ENCODE data around the gene ARGLU1. TPM values are rescaled to one million over a fixed set of nuclear protein-coding genes. Genes with fewer than 3 reads are reported as not detected.

The ARGLU1 gene
- total and polyA plus RNA-seq, 9 of the 15 experiments (the other 6 are each of a cell fraction or from before 2014, with no cell fraction given): 19.3 to 99.9 (median 49.3) TPM

- Histone ChIP-seq H3K4me3 (no peak overlapping the region), H3K27me3 (ENCODE audit: control insufficient read depth in 2 of 2, insufficient read depth in 2 of 2, low read length in 2 of 2) (no peaks in the 10 kb centered on the region), H3K9me1 (ENCODE audit: control insufficient read depth, insufficient read depth, low read length) (no peaks in the 10 kb centered on the region), H2AFZ (ENCODE audit: low read depth, low read length) (no peak overlapping the region), H3K36me3 (ENCODE audit: control insufficient read depth, insufficient read depth, low read length) (no peaks in the 10 kb centered on the region), H3K9me3 (replicated peaks; ENCODE audit: control insufficient read depth, insufficient read depth, low read depth, low read length) (no peaks in the 10 kb centered on the region), H3K4me1 (replicated peaks in 1 of 2; ENCODE audit: control insufficient read depth in 2 of 2, insufficient read depth in 2 of 2, low read length in 2 of 2) (no peaks in the 10 kb centered on the region), H3K9ac (ENCODE audit: insufficient read depth in 1 of 2, low read depth in 2 of 2, low read length in 2 of 2) (no peak overlapping the region), H3K4me2 (ENCODE audit: insufficient read depth, low read length) (no peak overlapping the region), H3K79me2 (ENCODE audit: control insufficient read depth, insufficient read depth, low read length) (no peaks in the 10 kb centered on the region), H3K27ac (ENCODE audit: extremely low read depth, low read depth, low read length) (no peak overlapping the region), H4K20me1 (replicated peaks; ENCODE audit: control insufficient read depth, insufficient read depth, low read length) (no peaks in the 10 kb centered on the region)
- no peak for DNase-seq (ENCODE audit: extremely low read depth in 1 of 4, low spot score in 3 of 4)
- CTCF ChIA-PET (ENCODE audit: low intra/inter-chr PET ratio): interaction anchor here (0.7 kb wide), 1 partner anchor 243 kb away, joined by 3 read pairs; no protein-coding TSS in a partner anchor
- WGBS (ENCODE audit: insufficient coverage, low coverage, missing lambda C conversion rate): 4% methylated on average over 5 of the region's 5 CpGs
- intact Hi-C loops (cut with micrococcal nuclease) (no loop called here), in situ Hi-C loops (cut with MboI) (no loop called here)
- no peak for FAIRE-seq
- ATAC-seq: no peak
- POLR2A ChIA-PET: no interaction called here
- no TSS peak for BruUV-seq (replicated peaks)
- TF ChIP-seq ZSCAN29 (IDR thresholded peaks at IDR 0.05): no peak
- no peak for TF ChIP-seq RNF219 (CRISPR knock-in tag; IDR thresholded peaks at IDR 0.05)
- TF ChIP-seq SIN3A (IDR thresholded peaks at IDR 0.05; ENCODE audit: borderline replicate concordance in 2 of 2, control insufficient read depth in 1 of 2, low read depth in 2 of 2, low read length in 2 of 2): no peak
- no peak for TF ChIP-seq ZFP1 (CRISPR knock-in tag; IDR thresholded peaks at IDR 0.05)
- no peak for TF ChIP-seq ETV1 (tag; conservative IDR thresholded peaks at IDR 0.05; ENCODE audit: low read depth)
- no peak for TF ChIP-seq RBM25 (IDR thresholded peaks at IDR 0.05; ENCODE audit: low read depth, low read length, severe bottlenecking)
- no peak for TF ChIP-seq SRSF7 (optimal IDR thresholded peaks at IDR 0.05; ENCODE audit: low read depth, low read length)
- TF ChIP-seq MEIS2 (IDR thresholded peaks at IDR 0.05; ENCODE audit: partially characterized antibody): no peak
- no peak for TF ChIP-seq BRD9 (IDR thresholded peaks at IDR 0.05; ENCODE audit: low read depth, partially characterized antibody)
- TF ChIP-seq CTCFL (IDR thresholded peaks at IDR 0.05; ENCODE audit: borderline replicate concordance, insufficient read depth, low read depth, low read length, poor library complexity, severe bottlenecking): no peak
- TF ChIP-seq PBX2 (CRISPR knock-in tag; IDR thresholded peaks at IDR 0.05; ENCODE audit: low read depth): no peak
- no peak for TF ChIP-seq PBX2 (tag; conservative IDR thresholded peaks at IDR 0.05; ENCODE audit: low read depth)
- TF ChIP-seq DLX4 (CRISPR knock-in tag; IDR thresholded peaks at IDR 0.05): no peak
These were observed 45.7 kb downstream of the ARGLU1 start for GRCh38 chr13:106522112-106522705.
